Measurements from ENCODE around the gene SYT15. TPM values are rescaled to one million over a fixed set of nuclear protein-coding genes. Genes with fewer than 3 reads are reported as not detected.

The SYT15 gene
- total and polyA plus RNA-seq, 10 of the 15 experiments (the other 5 are each of a cell fraction or from before 2014, with no cell fraction given): 0.03 to 0.67 (median 0.15) TPM

DNA sequence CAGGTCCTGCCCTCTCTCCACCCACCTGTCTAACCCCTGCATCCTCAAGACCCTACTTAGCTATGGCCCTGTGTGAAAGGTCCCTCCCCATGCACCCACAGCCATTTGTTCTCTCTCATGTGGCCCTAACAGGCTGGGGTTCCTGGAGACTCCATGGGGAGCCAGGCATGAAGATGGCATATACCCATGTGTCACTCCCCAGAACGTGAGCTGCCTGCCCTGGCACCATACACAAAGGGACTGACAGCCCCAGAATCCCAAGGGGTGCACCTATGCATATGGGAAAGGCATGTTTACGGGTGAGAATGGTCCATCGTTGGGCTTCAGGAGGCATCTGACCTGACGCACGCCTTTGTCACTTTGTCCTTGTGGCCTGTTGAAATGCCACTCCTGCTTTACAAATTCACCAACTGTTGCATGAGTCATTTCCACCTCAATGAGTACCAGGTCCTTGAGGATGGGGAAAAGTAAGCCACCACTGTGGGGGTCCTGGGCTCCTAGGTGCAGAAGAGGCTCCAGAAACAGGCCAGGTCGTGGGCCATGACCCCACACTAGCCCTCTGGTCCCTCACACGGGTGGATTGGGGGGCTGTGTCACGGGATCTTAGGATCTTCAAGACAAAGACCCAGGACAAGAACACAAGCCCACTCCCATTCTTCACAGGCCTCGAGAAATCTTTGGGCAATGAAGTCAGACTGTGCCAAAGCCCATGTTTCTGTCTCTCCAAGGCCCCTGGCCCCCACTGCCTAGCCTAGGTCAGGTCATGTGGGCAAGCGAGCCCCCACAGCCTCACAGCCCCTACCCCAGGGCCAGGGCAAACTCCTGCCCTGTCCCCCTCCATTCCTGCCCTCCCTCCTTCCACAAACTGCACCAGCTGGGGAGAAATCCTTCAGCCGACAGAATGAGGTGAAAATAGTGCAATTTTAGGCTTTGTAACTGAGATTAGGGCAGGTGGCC lies 31.1 kb upstream of the SYT15 start:
- SMC1A ChIA-PET (ENCODE audit: uncharacterized antibody, unreplicated experiment): no interaction called here
- in situ Hi-C loops (cut with MboI): no loop called here

DNA sequence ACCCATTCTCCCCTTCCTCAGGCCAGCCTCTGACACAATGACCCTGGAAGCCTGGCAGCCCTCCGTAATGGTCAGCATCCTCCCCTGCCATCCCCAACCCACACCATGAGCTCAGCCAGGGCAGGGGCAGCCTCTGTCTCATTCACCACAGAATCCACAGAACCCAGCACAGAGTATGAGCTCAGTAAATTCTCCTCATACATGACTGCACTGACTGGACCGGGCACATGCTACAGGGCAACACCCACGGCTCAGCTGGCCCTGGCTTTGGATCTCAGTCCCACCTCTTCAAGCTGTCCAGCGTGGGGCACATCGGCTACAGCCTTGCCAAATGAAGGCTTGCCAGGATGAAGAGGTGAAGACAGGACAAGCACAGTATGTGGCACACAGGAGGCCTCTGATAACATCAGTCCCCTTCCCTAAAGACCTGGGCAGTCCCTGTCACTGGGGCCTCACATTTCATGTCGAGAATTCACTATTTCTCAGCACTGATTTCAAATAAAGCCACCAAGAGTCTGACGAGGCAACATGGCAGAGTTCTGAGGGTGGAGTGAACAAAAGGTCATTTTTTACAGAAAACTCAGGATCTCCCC lies 30.3 kb upstream of the SYT15 start:
- peaks cover 3% of the 10 kb centered on the region; the same call in 1 of the 2 replicates for H4K20me1 ChIP-seq (ENCODE audit: control insufficient read depth, insufficient read depth)
- H3K36me3 ChIP-seq (ENCODE audit: control insufficient read depth in 2 of 2, insufficient read depth in 2 of 2, low read length in 1 of 2): no peaks in the 10 kb centered on the region
- TF ChIP-seq CBX5 (IDR thresholded peaks at IDR 0.05; ENCODE audit: low read depth): no peak
- no peak for TF ChIP-seq ZNF207 (IDR thresholded peaks at IDR 0.05; ENCODE audit: borderline replicate concordance)
- no peak for TF ChIP-seq PAX8 (IDR thresholded peaks at IDR 0.05)
- TF ChIP-seq, protein P1, sequence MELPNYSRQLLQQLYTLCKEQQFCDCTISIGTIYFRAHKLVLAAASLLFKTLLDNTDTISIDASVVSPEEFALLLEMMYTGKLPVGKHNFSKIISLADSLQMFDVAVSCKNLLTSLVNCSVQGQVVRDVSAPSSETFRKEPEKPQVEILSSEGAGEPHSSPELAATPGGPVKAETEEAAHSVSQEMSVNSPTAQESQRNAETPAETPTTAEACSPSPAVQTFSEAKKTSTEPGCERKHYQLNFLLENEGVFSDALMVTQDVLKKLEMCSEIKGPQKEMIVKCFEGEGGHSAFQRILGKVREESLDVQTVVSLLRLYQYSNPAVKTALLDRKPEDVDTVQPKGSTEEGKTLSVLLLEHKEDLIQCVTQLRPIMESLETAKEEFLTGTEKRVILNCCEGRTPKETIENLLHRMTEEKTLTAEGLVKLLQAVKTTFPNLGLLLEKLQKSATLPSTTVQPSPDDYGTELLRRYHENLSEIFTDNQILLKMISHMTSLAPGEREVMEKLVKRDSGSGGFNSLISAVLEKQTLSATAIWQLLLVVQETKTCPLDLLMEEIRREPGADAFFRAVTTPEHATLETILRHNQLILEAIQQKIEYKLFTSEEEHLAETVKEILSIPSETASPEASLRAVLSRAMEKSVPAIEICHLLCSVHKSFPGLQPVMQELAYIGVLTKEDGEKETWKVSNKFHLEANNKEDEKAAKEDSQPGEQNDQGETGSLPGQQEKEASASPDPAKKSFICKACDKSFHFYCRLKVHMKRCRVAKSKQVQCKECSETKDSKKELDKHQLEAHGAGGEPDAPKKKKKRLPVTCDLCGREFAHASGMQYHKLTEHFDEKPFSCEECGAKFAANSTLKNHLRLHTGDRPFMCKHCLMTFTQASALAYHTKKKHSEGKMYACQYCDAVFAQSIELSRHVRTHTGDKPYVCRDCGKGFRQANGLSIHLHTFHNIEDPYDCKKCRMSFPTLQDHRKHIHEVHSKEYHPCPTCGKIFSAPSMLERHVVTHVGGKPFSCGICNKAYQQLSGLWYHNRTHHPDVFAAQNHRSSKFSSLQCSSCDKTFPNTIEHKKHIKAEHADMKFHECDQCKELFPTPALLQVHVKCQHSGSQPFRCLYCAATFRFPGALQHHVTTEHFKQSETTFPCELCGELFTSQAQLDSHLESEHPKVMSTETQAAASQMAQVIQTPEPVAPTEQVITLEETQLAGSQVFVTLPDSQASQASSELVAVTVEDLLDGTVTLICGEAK (IDR thresholded peaks at IDR 0.05; ENCODE audit: borderline replicate concordance): no peak
- TF ChIP-seq HDGF (IDR thresholded peaks at IDR 0.05): no peak
- TF ChIP-seq, protein P2, sequence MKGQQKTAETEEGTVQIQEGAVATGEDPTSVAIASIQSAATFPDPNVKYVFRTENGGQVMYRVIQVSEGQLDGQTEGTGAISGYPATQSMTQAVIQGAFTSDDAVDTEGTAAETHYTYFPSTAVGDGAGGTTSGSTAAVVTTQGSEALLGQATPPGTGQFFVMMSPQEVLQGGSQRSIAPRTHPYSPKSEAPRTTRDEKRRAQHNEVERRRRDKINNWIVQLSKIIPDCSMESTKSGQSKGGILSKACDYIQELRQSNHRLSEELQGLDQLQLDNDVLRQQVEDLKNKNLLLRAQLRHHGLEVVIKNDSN (IDR thresholded peaks at IDR 0.05; ENCODE audit: borderline replicate concordance, extremely low read length, insufficient read depth, low read depth, low read length): no peak
- no peak for TF ChIP-seq NR2C1 (IDR thresholded peaks at IDR 0.05)
- TF ChIP-seq STAT1 (conservative IDR thresholded peaks at IDR 0.05): no peak

More for the DNA sequence above, 31.1 kb upstream of the SYT15 start:
- Histone ChIP-seq H3K27ac (ENCODE audit: control insufficient read depth, insufficient read depth) (no peak overlapping the region), H3K4me3 (no peak overlapping the region), H2AFZ (ENCODE audit: control insufficient read depth, low read depth, low read length) (no peak overlapping the region), H3K36me3 (ENCODE audit: control insufficient read depth in 2 of 2, insufficient read depth in 2 of 2, low read length in 1 of 2) (no peaks in the 10 kb centered on the region), H3K4me2 (ENCODE audit: control insufficient read depth, insufficient read depth) (no peak overlapping the region), H4K20me1 (ENCODE audit: control insufficient read depth, insufficient read depth) (peaks cover 3% of the 10 kb centered on the region; the same call in 1 of the 2 replicates), H3K27me3 (replicated peaks in 1 of 2; ENCODE audit: control insufficient read depth in 2 of 2, insufficient read depth in 2 of 2, low read length in 1 of 2) (peaks cover 3 to 5% of the 10 kb centered on the region in 2 experiments; a peak in 2 of 4 replicates), H3K9me3 (replicated peaks; ENCODE audit: control insufficient read depth, insufficient read depth, low read length) (no peaks in the 10 kb centered on the region), H3K79me2 (ENCODE audit: control insufficient read depth, insufficient read depth, low read length) (no peaks in the 10 kb centered on the region), H3K4me1 (ENCODE audit: control insufficient read depth, insufficient read depth, low read length) (no peaks in the 10 kb centered on the region), H3K9ac (ENCODE audit: control insufficient read depth, insufficient read depth, low read length) (no peak overlapping the region)
- DNase-seq (ENCODE audit: low read depth, low spot score) (no peak), FAIRE-seq (no peak), ATAC-seq (no peak)
- WGBS (ENCODE audit: insufficient coverage, insufficient replicate concordance, low lambda C conversion rate, missing lambda C conversion rate): 21% methylated on average over 11 of the region's 11 CpGs
- no peak for TF ChIP-seq CBX5 (IDR thresholded peaks at IDR 0.05; ENCODE audit: low read depth)
- no TSS peak for BruUV-seq (replicated peaks)
- ChIA-PET POLR2A (no interaction called here), RAD21 (ENCODE audit: unreplicated experiment) (no interaction called here), CTCF (no interaction called here)
- intact Hi-C loops (cut with micrococcal nuclease; ENCODE audit: unreplicated experiment): no loop called here

More for the DNA sequence above, 30.3 kb upstream of the SYT15 start:
- ChIA-PET POLR2A (no interaction called here), RAD21 (ENCODE audit: unreplicated experiment) (no interaction called here), CTCF (no interaction called here), SMC1A (ENCODE audit: uncharacterized antibody, unreplicated experiment) (no interaction called here)
- H3K4me2 ChIP-seq (ENCODE audit: control insufficient read depth, insufficient read depth): no peak overlapping the region
- no peak overlapping the region for H3K9ac ChIP-seq (ENCODE audit: control insufficient read depth, insufficient read depth, low read length)
- 4% methylated on average over 7 of the region's 7 CpGs for WGBS (ENCODE audit: insufficient coverage, insufficient replicate concordance, low lambda C conversion rate, missing lambda C conversion rate)
- no peak for FAIRE-seq
- no peaks in the 10 kb centered on the region for H3K79me2 ChIP-seq (ENCODE audit: control insufficient read depth, insufficient read depth, low read length)
- H3K27ac ChIP-seq (ENCODE audit: control insufficient read depth, insufficient read depth): no peak overlapping the region
- intact Hi-C loops (cut with micrococcal nuclease; ENCODE audit: unreplicated experiment) (no loop called here), in situ Hi-C loops (cut with MboI) (no loop called here)
- BruUV-seq (replicated peaks): no TSS peak
- no peak for DNase-seq (ENCODE audit: low read depth, low spot score)
- no peak overlapping the region for H2AFZ ChIP-seq (ENCODE audit: control insufficient read depth, low read depth, low read length)
- no peaks in the 10 kb centered on the region for H3K4me1 ChIP-seq (ENCODE audit: control insufficient read depth, insufficient read depth, low read length)
- no peak overlapping the region for H3K4me3 ChIP-seq
- H3K27me3 ChIP-seq (replicated peaks in 1 of 2; ENCODE audit: control insufficient read depth in 2 of 2, insufficient read depth in 2 of 2, low read length in 1 of 2): peaks cover 3 to 5% of the 10 kb centered on the region in 2 experiments; a peak in 2 of 4 replicates
- no peak for ATAC-seq
- no peaks in the 10 kb centered on the region for H3K9me3 ChIP-seq (replicated peaks; ENCODE audit: control insufficient read depth, insufficient read depth, low read length)
